Measurements from ENCODE around the gene USP17L15.
"Not testable (repeated sequence)": the region's sequence is repeated elsewhere in the genome, so short reads cannot be mapped to it uniquely, and the experiment has no call there.

The USP17L15 gene

DNA sequence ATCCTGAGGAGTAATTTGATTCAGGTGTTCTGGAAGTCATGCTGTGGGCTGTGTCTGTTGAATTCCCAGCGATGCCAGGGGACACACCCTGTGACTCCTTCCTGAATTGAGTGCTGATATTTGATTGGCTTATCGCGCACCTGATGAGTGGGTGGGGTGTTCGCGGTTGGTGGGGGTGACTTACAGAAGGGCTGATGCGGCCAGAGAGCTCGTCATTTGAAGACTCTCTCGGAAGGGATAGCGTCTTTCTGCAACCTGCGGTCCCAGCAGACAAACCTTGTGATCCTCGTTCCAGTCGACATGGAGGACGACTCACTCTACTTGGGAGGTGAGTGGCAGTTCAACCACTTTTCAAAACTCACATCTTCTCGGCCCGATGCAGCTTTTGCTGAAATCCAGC, at the start of gene USP17L15:
TSS of gene USP17L15 (plus strand) at position 301 of the 400 bp plus-strand sequence. CDS start at position 301, 0 bp downstream.
- not testable (repeated sequence) for H3K4me3 ChIP-seq (ENCODE audit: insufficient read length, low read depth); DNase-seq (ENCODE audit: low read depth, low spot score); H3K9ac ChIP-seq (ENCODE audit: insufficient read length, low read depth); H3K4me1 ChIP-seq (ENCODE audit: insufficient read depth, insufficient read length); H3K9me3 ChIP-seq (ENCODE audit: insufficient read depth, low read length); H3K27me3 ChIP-seq (ENCODE audit: insufficient read depth, insufficient read length); H3K36me3 ChIP-seq (ENCODE audit: insufficient read depth, insufficient read length, low read length)

- not testable (repeated sequence) for H3K4me1 ChIP-seq (ENCODE audit: insufficient read depth, insufficient read length); H3K36me3 ChIP-seq (ENCODE audit: insufficient read depth, insufficient read length, low read length); H3K27me3 ChIP-seq (ENCODE audit: insufficient read depth, insufficient read length); DNase-seq (ENCODE audit: low read depth, low spot score); H3K9me3 ChIP-seq (ENCODE audit: insufficient read depth, low read length); H3K9ac ChIP-seq (ENCODE audit: insufficient read length, low read depth); H3K4me3 ChIP-seq (ENCODE audit: insufficient read length, low read depth)
Measured at GRCh38 chr4:9210357-9210756, 23.8 kb upstream of the USP17L15 start, which contains the start of gene USP17L10. USP17L10 (plus strand) TSS chr4:9210657; CDS start chr4:9210657, 0 bp downstream.

- not testable (repeated sequence) for H3K36me3 ChIP-seq (ENCODE audit: insufficient read depth, insufficient read length, low read length); H3K9me3 ChIP-seq (ENCODE audit: insufficient read depth, low read length); H3K9ac ChIP-seq (ENCODE audit: insufficient read length, low read depth); H3K4me3 ChIP-seq (ENCODE audit: insufficient read length, low read depth); H3K27me3 ChIP-seq (ENCODE audit: insufficient read depth, insufficient read length); DNase-seq (ENCODE audit: low read depth, low spot score); H3K4me1 ChIP-seq (ENCODE audit: insufficient read depth, insufficient read length)
Measured at GRCh38 chr4:9214701-9215100, 19.5 kb upstream of the USP17L15 start.

DNA sequence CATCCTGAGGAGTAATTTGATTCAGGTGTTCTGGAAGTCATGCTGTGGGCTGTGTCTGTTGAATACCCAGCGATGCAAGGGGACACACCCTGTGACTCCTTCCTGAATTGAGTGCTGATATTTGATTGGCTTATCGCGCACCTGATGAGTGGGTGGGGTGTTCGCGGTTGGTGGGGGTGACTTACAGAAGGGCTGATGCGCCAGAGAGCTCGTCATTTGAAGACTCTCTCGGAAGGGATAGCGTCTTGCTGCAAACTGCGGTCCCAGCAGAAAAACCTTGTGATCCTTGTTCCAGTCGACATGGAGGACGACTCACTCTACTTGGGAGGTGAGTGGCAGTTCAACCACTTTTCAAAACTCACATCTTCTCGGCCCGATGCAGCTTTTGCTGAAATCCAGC, 19.1 kb upstream of the USP17L15 start, which contains the start of gene USP17L11:
TSS of gene USP17L11 (plus strand) at position 301 of the 400 bp plus-strand sequence. CDS start at position 301, 0 bp downstream.
- H3K4me3 ChIP-seq (ENCODE audit: insufficient read length, low read depth); H3K36me3 ChIP-seq (ENCODE audit: insufficient read depth, insufficient read length, low read length); H3K4me1 ChIP-seq (ENCODE audit: insufficient read depth, insufficient read length); H3K9me3 ChIP-seq (ENCODE audit: insufficient read depth, low read length); H3K9ac ChIP-seq (ENCODE audit: insufficient read length, low read depth); DNase-seq (ENCODE audit: low read depth, low spot score); H3K27me3 ChIP-seq (ENCODE audit: insufficient read depth, insufficient read length): not testable (repeated sequence)

- H3K4me3 ChIP-seq (ENCODE audit: insufficient read length, low read depth); H3K36me3 ChIP-seq (ENCODE audit: insufficient read depth, insufficient read length, low read length); DNase-seq (ENCODE audit: low read depth, low spot score); H3K27me3 ChIP-seq (ENCODE audit: insufficient read depth, insufficient read length); H3K9me3 ChIP-seq (ENCODE audit: insufficient read depth, low read length); H3K9ac ChIP-seq (ENCODE audit: insufficient read length, low read depth); H3K4me1 ChIP-seq (ENCODE audit: insufficient read depth, insufficient read length): not testable (repeated sequence)
Measured at GRCh38 chr4:9219852-9220251, 14.3 kb upstream of the USP17L15 start, which contains the start of gene USP17L12. USP17L12 (plus strand) TSS chr4:9220152; CDS start chr4:9220152, 0 bp downstream.

- not testable (repeated sequence) for H3K4me3 ChIP-seq (ENCODE audit: insufficient read length, low read depth); H3K9me3 ChIP-seq (ENCODE audit: insufficient read depth, low read length); DNase-seq (ENCODE audit: low read depth, low spot score); H3K9ac ChIP-seq (ENCODE audit: insufficient read length, low read depth); H3K36me3 ChIP-seq (ENCODE audit: insufficient read depth, insufficient read length, low read length); H3K4me1 ChIP-seq (ENCODE audit: insufficient read depth, insufficient read length); H3K27me3 ChIP-seq (ENCODE audit: insufficient read depth, insufficient read length)
Measured at GRCh38 chr4:9224596-9224995, 9.6 kb upstream of the USP17L15 start, which contains the start of gene USP17L13. USP17L13 (plus strand) TSS chr4:9224896; CDS start chr4:9224896, 0 bp downstream.

DNA sequence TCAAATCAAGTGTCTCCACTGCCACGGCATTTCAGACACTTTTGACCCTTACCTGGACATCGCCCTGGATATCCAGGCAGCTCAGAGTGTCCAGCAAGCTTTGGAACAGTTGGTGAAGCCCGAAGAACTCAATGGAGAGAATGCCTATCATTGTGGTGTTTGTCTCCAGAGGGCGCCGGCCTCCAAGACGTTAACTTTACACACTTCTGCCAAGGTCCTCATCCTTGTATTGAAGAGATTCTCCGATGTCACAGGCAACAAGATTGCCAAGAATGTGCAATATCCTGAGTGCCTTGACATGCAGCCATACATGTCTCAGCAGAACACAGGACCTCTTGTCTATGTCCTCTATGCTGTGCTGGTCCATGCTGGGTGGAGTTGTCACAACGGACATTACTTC, 3.9 kb upstream of the USP17L15 start:
- not testable (repeated sequence) for H3K9me3 ChIP-seq (ENCODE audit: insufficient read depth, low read length); H3K4me3 ChIP-seq (ENCODE audit: insufficient read length, low read depth); H3K27me3 ChIP-seq (ENCODE audit: insufficient read depth, insufficient read length); H3K36me3 ChIP-seq (ENCODE audit: insufficient read depth, insufficient read length, low read length); H3K9ac ChIP-seq (ENCODE audit: insufficient read length, low read depth); DNase-seq (ENCODE audit: low read depth, low spot score); H3K4me1 ChIP-seq (ENCODE audit: insufficient read depth, insufficient read length)

DNA sequence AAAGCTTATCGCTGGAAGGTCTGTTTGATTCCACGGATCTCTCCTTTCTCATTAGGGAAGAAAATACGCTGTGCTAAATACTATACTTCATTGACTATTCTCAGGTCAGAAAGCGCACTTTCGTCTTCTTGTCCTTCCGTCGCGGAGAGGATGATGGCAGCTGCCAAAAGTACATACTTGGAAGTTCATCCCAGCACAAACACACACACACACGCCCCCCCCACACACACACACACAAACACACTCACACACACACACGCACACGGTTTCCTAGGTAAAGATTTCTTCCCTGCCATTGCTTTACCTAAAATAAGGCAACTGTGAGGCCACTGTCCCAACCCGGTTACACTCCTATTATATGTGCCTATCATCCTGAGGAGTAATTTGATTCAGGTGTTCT, 4.3 kb downstream of the USP17L15 start:
- not testable (repeated sequence) for H3K9me3 ChIP-seq (ENCODE audit: insufficient read depth, low read length); H3K9ac ChIP-seq (ENCODE audit: insufficient read length, low read depth); H3K36me3 ChIP-seq (ENCODE audit: insufficient read depth, insufficient read length, low read length); H3K4me1 ChIP-seq (ENCODE audit: insufficient read depth, insufficient read length); DNase-seq (ENCODE audit: low read depth, low spot score); H3K27me3 ChIP-seq (ENCODE audit: insufficient read depth, insufficient read length); H3K4me3 ChIP-seq (ENCODE audit: insufficient read length, low read depth)

DNA sequence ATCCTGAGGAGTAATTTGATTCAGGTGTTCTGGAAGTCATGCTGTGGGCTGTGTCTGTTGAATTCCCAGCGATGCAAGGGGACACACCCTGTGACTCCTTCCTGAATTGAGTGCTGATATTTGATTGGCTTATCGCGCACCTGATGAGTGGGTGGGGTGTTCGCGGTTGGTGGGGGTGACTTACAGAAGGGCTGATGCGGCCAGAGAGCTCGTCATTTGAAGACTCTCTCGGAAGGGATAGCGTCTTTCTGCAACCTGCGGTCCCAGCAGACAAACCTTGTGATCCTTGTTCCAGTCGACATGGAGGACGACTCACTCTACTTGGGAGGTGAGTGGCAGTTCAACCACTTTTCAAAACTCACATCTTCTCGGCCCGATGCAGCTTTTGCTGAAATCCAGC, 9.4 kb downstream of the USP17L15 start, which contains the start of gene USP17L17:
TSS of gene USP17L17 (plus strand) at position 301 of the 400 bp plus-strand sequence. CDS start at position 301, 0 bp downstream.
- H3K9ac ChIP-seq (ENCODE audit: insufficient read length, low read depth); H3K9me3 ChIP-seq (ENCODE audit: insufficient read depth, low read length); H3K36me3 ChIP-seq (ENCODE audit: insufficient read depth, insufficient read length, low read length); H3K27me3 ChIP-seq (ENCODE audit: insufficient read depth, insufficient read length); H3K4me1 ChIP-seq (ENCODE audit: insufficient read depth, insufficient read length); H3K4me3 ChIP-seq (ENCODE audit: insufficient read length, low read depth); DNase-seq (ENCODE audit: low read depth, low spot score): not testable (repeated sequence)

DNA sequence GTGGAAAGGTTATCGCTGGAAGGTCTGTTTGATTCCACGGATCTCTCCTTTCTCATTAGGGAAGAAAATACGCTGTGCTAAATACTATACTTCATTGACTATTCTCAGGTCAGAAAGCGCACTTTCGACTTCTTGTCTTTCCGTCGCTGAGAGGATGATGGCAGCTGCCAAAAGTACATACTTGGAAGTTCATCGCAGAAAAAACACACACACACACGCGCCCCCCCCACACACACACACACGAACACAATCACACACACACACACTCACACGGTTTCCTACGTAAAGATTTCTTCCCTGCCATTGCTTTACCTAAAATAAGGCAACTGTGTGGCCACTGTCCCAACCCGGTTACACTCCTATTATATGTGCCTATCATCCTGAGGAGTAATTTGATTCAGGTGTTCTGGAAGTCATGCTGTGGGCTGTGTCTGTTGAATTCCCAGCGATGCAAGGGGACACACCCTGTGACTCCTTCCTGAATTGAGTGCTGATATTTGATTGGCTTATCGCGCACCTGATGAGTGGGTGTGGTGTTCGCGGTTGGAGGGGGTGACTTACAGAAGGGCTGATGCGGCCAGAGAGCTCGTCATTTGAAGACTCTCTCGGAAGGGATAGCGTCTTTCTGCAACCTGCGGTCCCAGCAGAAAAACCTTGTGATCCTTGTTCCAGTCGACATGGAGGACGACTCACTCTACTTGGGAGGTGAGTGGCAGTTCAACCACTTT, 13.9 kb downstream of the USP17L15 start, which contains the start of gene USP17L18:
TSS of gene USP17L18 (plus strand) at position 678 of the 728 bp plus-strand sequence. CDS start at position 678, 0 bp downstream.
- not testable (repeated sequence) for DNase-seq (ENCODE audit: low read depth, low spot score); H3K4me3 ChIP-seq (ENCODE audit: insufficient read length, low read depth); H3K27me3 ChIP-seq (ENCODE audit: insufficient read depth, insufficient read length); H3K4me1 ChIP-seq (ENCODE audit: insufficient read depth, insufficient read length); H3K36me3 ChIP-seq (ENCODE audit: insufficient read depth, insufficient read length, low read length); H3K9me3 ChIP-seq (ENCODE audit: insufficient read depth, low read length); H3K9ac ChIP-seq (ENCODE audit: insufficient read length, low read depth)

DNA sequence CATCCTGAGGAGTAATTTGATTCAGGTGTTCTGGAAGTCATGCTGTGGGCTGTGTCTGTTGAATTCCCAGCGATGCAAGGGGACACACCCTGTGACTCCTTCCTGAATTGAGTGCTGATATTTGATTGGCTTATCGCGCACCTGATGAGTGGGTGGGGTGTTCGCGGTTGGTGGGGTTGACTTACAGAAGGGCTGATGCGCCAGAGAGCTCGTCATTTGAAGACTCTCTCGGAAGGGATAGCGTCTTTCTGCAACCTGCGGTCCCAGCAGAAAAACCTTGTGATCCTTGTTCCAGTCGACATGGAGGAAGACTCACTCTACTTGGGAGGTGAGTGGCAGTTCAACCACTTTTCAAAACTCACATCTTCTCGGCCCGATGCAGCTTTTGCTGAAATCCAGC, 18.9 kb downstream of the USP17L15 start, which contains the start of gene USP17L19:
TSS of gene USP17L19 (plus strand) at position 301 of the 400 bp plus-strand sequence. CDS start at position 301, 0 bp downstream.
- not testable (repeated sequence) for H3K27me3 ChIP-seq (ENCODE audit: insufficient read depth, insufficient read length); H3K36me3 ChIP-seq (ENCODE audit: insufficient read depth, insufficient read length, low read length); H3K4me1 ChIP-seq (ENCODE audit: insufficient read depth, insufficient read length); H3K4me3 ChIP-seq (ENCODE audit: insufficient read length, low read depth); H3K9me3 ChIP-seq (ENCODE audit: insufficient read depth, low read length); DNase-seq (ENCODE audit: low read depth, low spot score); H3K9ac ChIP-seq (ENCODE audit: insufficient read length, low read depth)

DNA sequence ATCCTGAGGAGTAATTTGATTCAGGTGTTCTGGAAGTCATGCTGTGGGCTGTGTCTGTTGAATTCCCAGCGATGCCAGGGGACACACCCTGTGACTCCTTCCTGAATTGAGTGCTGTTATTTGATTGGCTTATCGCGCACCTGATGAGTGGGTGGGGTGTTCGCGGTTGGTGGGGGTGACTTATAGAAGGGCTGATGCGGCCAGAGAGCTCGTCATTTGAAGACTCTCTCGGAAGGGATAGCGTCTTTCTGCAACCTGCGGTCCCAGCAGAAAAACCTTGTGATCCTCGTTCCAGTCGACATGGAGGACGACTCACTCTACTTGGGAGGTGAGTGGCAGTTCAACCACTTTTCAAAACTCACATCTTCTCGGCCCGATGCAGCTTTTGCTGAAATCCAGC, 23.6 kb downstream of the USP17L15 start, which contains the start of gene USP17L20:
TSS of gene USP17L20 (plus strand) at position 301 of the 400 bp plus-strand sequence. CDS start at position 301, 0 bp downstream.
- not testable (repeated sequence) for H3K36me3 ChIP-seq (ENCODE audit: insufficient read depth, insufficient read length, low read length); H3K4me1 ChIP-seq (ENCODE audit: insufficient read depth, insufficient read length); H3K9me3 ChIP-seq (ENCODE audit: insufficient read depth, low read length); DNase-seq (ENCODE audit: low read depth, low spot score); H3K9ac ChIP-seq (ENCODE audit: insufficient read length, low read depth); H3K4me3 ChIP-seq (ENCODE audit: insufficient read length, low read depth); H3K27me3 ChIP-seq (ENCODE audit: insufficient read depth, insufficient read length)
